A673 (cell line): ENCODE results near the gene KCND2.

ENCODE experiments used
- CTCF ChIP-seq: fragments of 300-800, 200-600 bp; sonication (generic); conservative IDR thresholded peaks from 2 replicates; pipeline ENCODE4 v1.5.1; 2017; ENCODE audit warnings: low read depth, mild to moderate bottlenecking, antibody characterized with exemption, low read length, moderate library complexity, mixed read lengths
- EZH2 ChIP-seq: fragments of 200-600 bp; sonication (generic); IDR thresholded peaks from 2 replicates; pipeline ENCODE4 v1.6.1; 2017; ENCODE audit warnings: borderline replicate concordance, low read depth, mild to moderate bottlenecking, mixed read lengths, antibody characterized with exemption, low read length; ENCODE audit not compliant: poor library complexity, severe bottlenecking

DNA sequence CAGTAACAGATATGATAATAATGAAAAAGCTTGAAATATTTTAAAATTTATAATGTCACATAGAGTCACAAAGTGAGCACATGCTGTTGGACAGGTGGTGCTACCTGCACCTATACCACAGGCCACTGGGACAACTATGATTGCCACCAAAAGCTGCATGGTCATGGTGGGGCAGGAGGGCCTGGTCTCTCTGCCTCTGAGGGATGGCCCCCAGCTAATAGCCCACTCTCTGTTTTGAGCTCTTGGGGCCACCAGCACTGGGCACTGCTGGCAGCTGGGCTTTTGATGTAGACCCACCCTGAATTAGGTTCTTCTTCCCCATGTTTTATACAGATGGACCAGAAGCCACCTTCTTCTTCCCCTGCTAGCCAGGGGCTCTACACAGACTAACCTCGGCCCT, 265.4 kb downstream of the KCND2 start:
- TF ChIP-seq CTCF (no peak), EZH2 (no peak)
